Peyer's patch (tissue), 4 donors: ENCODE measurements around the gene GPR62.

ENCODE experiments used
- POLR2A ChIP-seq, 2 donors: fragments of 450-650 bp; IDR thresholded peaks; one replicate each; pipeline ENCODE4 v1.5.1; 2017; ENCODE audit warnings: antibody characterized with exemption in 2 of 2, mild to moderate bottlenecking in 2 of 2, moderate library complexity in 2 of 2
- TF ChIP-seq, protein P1 (sequence below), 6 experiments: fragments of 450-650 bp in 4 of 6; fragments of 200-600 bp in 2 of 6; sonication (generic) in 1 of 6; IDR thresholded peaks; one replicate each; pipeline ENCODE4 v1.5.1; 2017 to 2019; ENCODE audit warnings: antibody characterized with exemption in 6 of 6, mild to moderate bottlenecking in 3 of 6, moderate library complexity in 1 of 6

DNA sequence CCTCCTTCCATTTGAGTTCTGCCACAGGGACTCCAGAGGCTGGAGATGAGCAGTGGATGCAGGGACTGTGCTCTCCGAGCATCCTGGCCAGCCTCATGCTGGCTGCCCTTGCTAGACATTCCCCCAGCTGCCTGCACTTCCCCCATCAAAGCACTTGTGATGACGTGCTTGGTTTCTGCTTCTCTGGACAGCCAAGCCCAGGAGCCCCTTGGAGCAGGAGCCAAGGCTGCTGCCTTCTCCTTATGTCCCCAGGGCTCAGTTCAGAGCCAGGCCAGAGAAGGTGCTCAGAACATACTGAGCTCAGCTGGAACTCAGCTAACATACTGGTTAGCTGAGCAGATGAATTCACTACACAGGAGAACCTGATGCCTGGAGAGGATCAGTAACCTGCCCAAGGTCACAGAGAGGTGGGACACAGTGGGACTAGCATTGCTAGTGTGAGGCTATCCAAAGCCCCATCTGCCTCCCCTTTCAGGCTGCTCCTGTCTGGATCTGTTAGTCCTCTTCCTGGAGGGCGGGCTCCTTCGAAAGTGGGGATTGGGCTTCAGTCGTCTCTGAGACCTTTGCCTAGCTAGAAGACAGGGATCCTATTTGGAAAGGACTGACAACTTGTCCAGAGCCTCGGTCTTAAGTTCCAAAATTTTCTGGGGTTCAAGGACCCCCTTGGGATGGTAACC is 7.8 kb downstream of the GPR62 start:
- no peak for TF ChIP-seq POLR2A (IDR thresholded peaks at IDR 0.05)
- TF ChIP-seq, protein P1, sequence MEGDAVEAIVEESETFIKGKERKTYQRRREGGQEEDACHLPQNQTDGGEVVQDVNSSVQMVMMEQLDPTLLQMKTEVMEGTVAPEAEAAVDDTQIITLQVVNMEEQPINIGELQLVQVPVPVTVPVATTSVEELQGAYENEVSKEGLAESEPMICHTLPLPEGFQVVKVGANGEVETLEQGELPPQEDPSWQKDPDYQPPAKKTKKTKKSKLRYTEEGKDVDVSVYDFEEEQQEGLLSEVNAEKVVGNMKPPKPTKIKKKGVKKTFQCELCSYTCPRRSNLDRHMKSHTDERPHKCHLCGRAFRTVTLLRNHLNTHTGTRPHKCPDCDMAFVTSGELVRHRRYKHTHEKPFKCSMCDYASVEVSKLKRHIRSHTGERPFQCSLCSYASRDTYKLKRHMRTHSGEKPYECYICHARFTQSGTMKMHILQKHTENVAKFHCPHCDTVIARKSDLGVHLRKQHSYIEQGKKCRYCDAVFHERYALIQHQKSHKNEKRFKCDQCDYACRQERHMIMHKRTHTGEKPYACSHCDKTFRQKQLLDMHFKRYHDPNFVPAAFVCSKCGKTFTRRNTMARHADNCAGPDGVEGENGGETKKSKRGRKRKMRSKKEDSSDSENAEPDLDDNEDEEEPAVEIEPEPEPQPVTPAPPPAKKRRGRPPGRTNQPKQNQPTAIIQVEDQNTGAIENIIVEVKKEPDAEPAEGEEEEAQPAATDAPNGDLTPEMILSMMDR (IDR thresholded peaks at IDR 0.05): no peak
